Stimulated activated CD4-positive, alpha-beta T cell treated with anti-CD3 and anti-CD28 coated beads, Interleukin-1b, Interleukin-23, amount 100 ng/mL, for 4 hours (primary cell): Measurements from ENCODE around the gene NRDE2.

Experiments used
- DNase-seq, 2 donors: peaks; one replicate each; pipeline ENCODE4 v3.0.0-alpha.2; 2020; ENCODE audit warnings: low read depth in 2 of 2

Gene NRDE2

GRCh38 chr14:90331497-90332270, at the start of gene NRDE2:
NRDE2 (minus strand) TSS chr14:90331941; CDS start chr14:90331904, 37 bp downstream.
- peak; percentile 96 to 99 for DNase-seq

GRCh38 chr14:90381011-90381786, 49.5 kb upstream of the NRDE2 start:
- no peak for DNase-seq

- no peak for DNase-seq
These were observed 47.4 kb upstream of the NRDE2 start for GRCh38 chr14:90379106-90379505.

GRCh38 chr14:90378249-90378648, 46.5 kb upstream of the NRDE2 start:
- DNase-seq, result no peak

- DNase-seq, result no peak
These were observed 44.2 kb upstream of the NRDE2 start for GRCh38 chr14:90375934-90376333.

GRCh38 chr14:90374813-90375212, 43.1 kb upstream of the NRDE2 start:
- no peak for DNase-seq

GRCh38 chr14:90373887-90374286, 42.1 kb upstream of the NRDE2 start:
- no peak for DNase-seq

- DNase-seq, result no peak
These were observed 37.4 kb upstream of the NRDE2 start for GRCh38 chr14:90368946-90369721.

GRCh38 chr14:90362558-90362896, 30.8 kb upstream of the NRDE2 start:
- DNase-seq, result no peak

- DNase-seq, result no peak
These were observed 30.3 kb upstream of the NRDE2 start for GRCh38 chr14:90361865-90362557.

GRCh38 chr14:90358359-90358758, 26.6 kb upstream of the NRDE2 start:
- no peak for DNase-seq

- DNase-seq, result no peak
These were observed 25.2 kb upstream of the NRDE2 start for GRCh38 chr14:90356925-90357324.

GRCh38 chr14:90355540-90356518, 24.1 kb upstream of the NRDE2 start:
- DNase-seq, result no peak

- no peak for DNase-seq
These were observed 23.0 kb upstream of the NRDE2 start for GRCh38 chr14:90354551-90355298.

- no peak for DNase-seq
These were observed 18.0 kb upstream of the NRDE2 start for GRCh38 chr14:90349739-90350138.

- DNase-seq, result no peak
These were observed 16.5 kb upstream of the NRDE2 start for GRCh38 chr14:90348270-90348669.

GRCh38 chr14:90345239-90345557, 13.5 kb upstream of the NRDE2 start:
- DNase-seq, result no peak

- no peak for DNase-seq
These were observed 12.8 kb upstream of the NRDE2 start for GRCh38 chr14:90344331-90345238.

GRCh38 chr14:90342327-90342726, 10.6 kb upstream of the NRDE2 start:
- no peak for DNase-seq
